GM21515 (cell line): Measurements from ENCODE around the gene COL1A1.

ENCODE experiments used
- ATAC-seq: cut with Tn5 transposase; IDR thresholded peaks from one replicate; pipeline ENCODE4 v1.9.1; 2021; ENCODE audit not compliant: unreplicated experiment

Gene COL1A1

GRCh38 chr17:50145532-50146229, 55.8 kb downstream of the COL1A1 start:
- ATAC-seq = no peak

- no peak for ATAC-seq
These were observed 56.4 kb downstream of the COL1A1 start for GRCh38 chr17:50144845-50145531.

GRCh38 chr17:50144355-50144754, 57.1 kb downstream of the COL1A1 start:
- ATAC-seq = no peak

GRCh38 chr17:50143461-50144176, 57.8 kb downstream of the COL1A1 start:
- ATAC-seq = no peak

GRCh38 chr17:50141745-50142110, 59.7 kb downstream of the COL1A1 start:
- ATAC-seq = no peak

GRCh38 chr17:50141026-50141744, 60.2 kb downstream of the COL1A1 start:
- no peak for ATAC-seq

- ATAC-seq = no peak
These were observed 61.2 kb downstream of the COL1A1 start for GRCh38 chr17:50139950-50140885.

- ATAC-seq = no peak
These were observed 62.1 kb downstream of the COL1A1 start for GRCh38 chr17:50139185-50139783.

GRCh38 chr17:50137042-50137441, 64.4 kb downstream of the COL1A1 start:
- no peak for ATAC-seq

GRCh38 chr17:50136096-50136687, 65.2 kb downstream of the COL1A1 start:
- no peak for ATAC-seq

- ATAC-seq = no peak
These were observed 65.9 kb downstream of the COL1A1 start for GRCh38 chr17:50135316-50136095.

- ATAC-seq = no peak
These were observed 67.0 kb downstream of the COL1A1 start for GRCh38 chr17:50134206-50135110.

- ATAC-seq = no peak
These were observed 67.7 kb downstream of the COL1A1 start for GRCh38 chr17:50133769-50134099.
